Fibroblast of the aortic adventitia (primary cell): ENCODE results near the gene CDX2. TPM values are rescaled to one million over a fixed set of nuclear protein-coding genes. Genes with fewer than 3 reads are reported as not detected.

Source experiments
- DNase-seq: peaks from one replicate; pipeline ENCODE4 v3.0.0-alpha.2; 2010; ENCODE audit warnings: low read depth
- H3K4me3 ChIP-seq: 2 replicates; pipeline ENCODE4 v1.5.1; 2011; ENCODE audit warnings: low read depth, mild to moderate bottlenecking, control low read depth, low read length, moderate library complexity
- total RNA-seq: library from RNA; depleted of rRNA; stranded (reverse); fragments of >200 nt; gene quantifications from 2 replicates; pipeline ENCODE4 v1.2.3, GENCODE V29; 2012; ENCODE audit warnings: low replicate concordance
- TF ChIP-seq, protein P1 (sequence below): IDR thresholded peaks from 2 replicates; pipeline ENCODE4 v1.5.1; 2011; ENCODE audit warnings: mild to moderate bottlenecking, low read length, control low read depth, inconsistent platforms; ENCODE audit not compliant: insufficient read depth

The CDX2 gene
- total RNA-seq, 1 donor, result not detected

DNA sequence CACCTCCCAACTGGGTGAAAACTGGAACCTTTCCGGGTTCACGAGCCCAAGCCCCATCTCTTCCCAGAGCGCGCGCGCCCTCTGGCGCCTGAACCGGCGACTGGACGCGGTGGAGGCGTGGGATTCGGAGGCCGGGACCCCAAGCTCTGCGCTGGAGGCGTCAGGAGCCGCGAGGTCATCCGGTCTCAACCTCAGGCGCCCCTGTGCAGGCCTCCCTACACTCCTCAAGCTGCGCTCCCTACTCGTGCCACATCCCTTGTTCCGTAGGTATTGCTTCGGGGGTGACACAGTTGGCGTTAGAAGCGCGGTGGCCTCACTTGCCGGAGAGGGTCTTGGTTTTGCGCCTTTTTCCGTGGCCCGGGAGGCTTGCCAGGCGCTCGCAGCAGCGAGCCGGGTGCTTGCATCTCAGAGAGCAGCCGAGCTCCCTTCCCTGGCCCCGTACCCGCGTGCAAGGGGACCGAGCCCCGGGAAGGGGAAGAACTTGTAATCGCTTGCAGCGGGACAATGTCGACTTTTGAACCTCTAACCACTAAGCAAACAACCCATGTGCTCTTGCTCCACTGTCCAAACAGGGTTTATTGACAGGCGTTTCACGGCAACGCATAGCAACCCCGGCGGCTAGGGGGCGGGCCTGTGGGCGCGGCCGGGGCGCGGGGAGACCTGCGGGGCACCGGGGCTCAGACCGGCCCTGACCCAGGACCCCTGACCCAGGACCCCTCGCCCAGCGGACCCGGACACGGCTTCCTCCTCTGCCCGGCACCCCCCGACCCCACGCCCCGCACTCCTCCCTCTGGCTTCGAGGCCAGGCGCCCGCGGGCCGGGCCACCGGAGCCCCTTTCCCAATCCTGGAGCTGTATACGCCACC lies 8.5 kb downstream of the CDX2 start:
- no peak overlapping the region for H3K4me3 ChIP-seq
- TF ChIP-seq, protein P1, sequence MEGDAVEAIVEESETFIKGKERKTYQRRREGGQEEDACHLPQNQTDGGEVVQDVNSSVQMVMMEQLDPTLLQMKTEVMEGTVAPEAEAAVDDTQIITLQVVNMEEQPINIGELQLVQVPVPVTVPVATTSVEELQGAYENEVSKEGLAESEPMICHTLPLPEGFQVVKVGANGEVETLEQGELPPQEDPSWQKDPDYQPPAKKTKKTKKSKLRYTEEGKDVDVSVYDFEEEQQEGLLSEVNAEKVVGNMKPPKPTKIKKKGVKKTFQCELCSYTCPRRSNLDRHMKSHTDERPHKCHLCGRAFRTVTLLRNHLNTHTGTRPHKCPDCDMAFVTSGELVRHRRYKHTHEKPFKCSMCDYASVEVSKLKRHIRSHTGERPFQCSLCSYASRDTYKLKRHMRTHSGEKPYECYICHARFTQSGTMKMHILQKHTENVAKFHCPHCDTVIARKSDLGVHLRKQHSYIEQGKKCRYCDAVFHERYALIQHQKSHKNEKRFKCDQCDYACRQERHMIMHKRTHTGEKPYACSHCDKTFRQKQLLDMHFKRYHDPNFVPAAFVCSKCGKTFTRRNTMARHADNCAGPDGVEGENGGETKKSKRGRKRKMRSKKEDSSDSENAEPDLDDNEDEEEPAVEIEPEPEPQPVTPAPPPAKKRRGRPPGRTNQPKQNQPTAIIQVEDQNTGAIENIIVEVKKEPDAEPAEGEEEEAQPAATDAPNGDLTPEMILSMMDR, result peak; percentile 29
- DNase-seq, result no peak

DNA sequence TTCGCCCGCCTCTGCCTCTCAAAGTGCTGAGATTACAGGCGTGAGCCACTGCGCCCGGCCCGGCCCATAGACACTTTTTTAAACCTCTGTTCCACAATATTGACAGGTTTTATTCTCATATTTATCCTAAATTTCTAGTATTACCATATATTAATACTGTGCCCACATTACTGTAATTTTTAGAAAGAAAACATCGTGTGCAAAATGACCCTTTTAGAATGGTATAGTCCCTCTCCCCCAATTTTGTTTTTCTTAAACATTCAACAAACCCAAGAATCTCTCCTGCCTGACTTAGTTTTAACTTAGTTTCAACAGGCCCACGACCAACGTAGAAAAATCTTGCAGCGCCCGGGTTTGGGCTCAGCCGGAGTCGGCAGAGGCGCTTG lies 9.1 kb downstream of the CDX2 start:
- TF ChIP-seq, protein P1, result no peak
- no peak for DNase-seq
- no peak overlapping the region for H3K4me3 ChIP-seq

DNA sequence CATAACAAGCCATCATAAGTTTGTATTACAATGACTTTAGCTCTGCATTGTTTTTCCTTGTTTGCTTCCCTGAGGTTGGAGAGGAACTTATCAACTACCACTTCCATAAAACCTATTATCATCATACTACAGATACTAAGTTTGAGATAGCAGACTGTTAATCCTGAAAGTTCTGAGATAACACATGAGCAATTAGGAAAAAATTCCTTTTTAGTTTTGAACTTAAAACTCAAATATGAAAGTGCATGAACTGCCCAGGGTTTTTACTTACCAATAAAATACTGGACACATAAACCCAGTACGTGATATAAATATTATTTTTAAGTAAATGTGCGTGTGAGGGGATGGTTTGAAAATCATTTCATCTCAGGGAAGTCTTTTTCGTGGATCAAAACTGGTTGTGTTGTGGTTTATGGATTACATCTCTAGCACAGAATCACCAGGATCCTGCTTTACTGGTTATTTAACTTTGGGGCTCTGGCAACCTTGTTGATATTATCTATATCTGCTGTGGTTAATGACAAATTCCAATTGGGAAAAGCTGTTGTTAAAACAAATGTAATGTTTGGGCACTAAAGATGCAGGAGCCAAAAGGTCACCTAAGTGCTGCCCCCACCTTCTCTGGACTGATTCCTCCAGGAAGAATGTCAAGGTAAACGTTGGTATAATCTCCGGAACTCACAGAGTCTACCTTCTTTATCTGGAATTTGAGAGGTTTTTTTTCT lies 12.4 kb downstream of the CDX2 start:
- DNase-seq, result no peak
- TF ChIP-seq, protein P1, result no peak
- H3K4me3 ChIP-seq, result no peak overlapping the region

- DNase-seq, result no peak
- H3K4me3 ChIP-seq, result no peak overlapping the region
- TF ChIP-seq, protein P1, result no peak
Measured at GRCh38 chr13:27955014-27955591, 14.0 kb downstream of the CDX2 start.

GRCh38 chr13:27954406-27954851 lies 14.7 kb downstream of the CDX2 start:
- TF ChIP-seq, protein P1, result no peak
- H3K4me3 ChIP-seq, result peak overlapping the region; percentile 47
- no peak for DNase-seq

GRCh38 chr13:27953676-27954405 lies 15.3 kb downstream of the CDX2 start:
- H3K4me3 ChIP-seq, result peak overlapping the region; percentile 47
- DNase-seq, result peak; percentile 45
- TF ChIP-seq, protein P1, result peak; percentile 61
